HG03571 (cell line): ENCODE measurements around the gene IKZF1.
"Not testable (repeated sequence)": the region's sequence is repeated elsewhere in the genome, so short reads cannot be mapped to it uniquely, and the experiment has no call there.

Source experiments
- ATAC-seq: cut with Tn5 transposase; IDR thresholded peaks from one replicate; pipeline ENCODE4 v1.9.1; 2021; ENCODE audit not compliant: unreplicated experiment

Gene IKZF1

GRCh38 chr7:50332241-50333165 is 28.0 kb downstream of the IKZF1 start:
- ATAC-seq, result no peak

DNA sequence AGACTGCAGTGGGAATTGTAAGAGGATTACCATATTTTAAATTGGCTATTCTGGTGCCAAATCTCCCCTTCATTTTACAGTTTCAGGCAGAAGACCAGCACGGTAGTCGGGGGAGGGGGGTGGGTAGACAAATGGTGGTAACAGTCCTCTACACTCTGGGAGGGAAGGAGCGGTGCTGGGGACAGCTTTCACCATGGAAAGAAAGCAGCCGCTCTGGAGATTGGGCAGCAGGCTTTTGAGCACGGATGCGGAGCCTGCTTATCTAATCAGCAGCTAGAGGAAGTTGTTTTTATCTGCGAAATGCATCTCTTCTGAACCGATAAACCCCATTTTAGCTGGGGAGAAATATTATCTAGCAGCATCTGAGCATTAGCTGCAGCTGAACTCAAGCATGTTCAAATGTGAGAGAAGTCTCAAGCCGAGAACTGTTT is 28.7 kb downstream of the IKZF1 start:
- ATAC-seq, result no peak

GRCh38 chr7:50334341-50334994 is 30.0 kb downstream of the IKZF1 start:
- no peak for ATAC-seq

DNA sequence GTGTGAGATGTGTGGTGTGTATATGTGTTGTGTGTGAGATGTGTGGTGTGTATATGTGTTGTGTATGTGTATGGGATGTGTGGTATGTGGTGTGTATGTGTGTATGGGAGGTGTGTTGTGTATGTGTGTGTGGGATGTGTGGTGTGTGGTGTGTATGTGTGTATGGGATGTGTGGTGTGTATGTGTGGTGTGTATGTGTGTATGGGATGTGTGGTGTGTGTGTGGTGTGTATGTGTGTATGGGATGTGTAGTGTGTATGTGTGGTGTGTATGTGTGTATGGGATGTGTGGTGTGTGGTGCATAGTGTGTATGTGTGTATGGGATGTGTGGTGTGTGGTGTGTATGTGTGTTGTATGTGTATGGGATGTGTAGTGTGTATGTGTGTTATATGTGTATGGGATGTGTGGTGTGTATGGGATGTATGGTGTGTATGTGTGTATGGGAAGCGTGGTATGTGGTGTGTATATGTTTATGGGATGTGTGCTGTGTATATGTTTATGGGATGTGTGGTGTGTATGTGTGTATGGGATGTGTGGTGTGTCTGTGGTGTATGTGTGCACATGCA is 30.8 kb downstream of the IKZF1 start:
- ATAC-seq, result no peak

- ATAC-seq, result peak; percentile 26
These were observed 31.6 kb downstream of the IKZF1 start for GRCh38 chr7:50335795-50336754.

DNA sequence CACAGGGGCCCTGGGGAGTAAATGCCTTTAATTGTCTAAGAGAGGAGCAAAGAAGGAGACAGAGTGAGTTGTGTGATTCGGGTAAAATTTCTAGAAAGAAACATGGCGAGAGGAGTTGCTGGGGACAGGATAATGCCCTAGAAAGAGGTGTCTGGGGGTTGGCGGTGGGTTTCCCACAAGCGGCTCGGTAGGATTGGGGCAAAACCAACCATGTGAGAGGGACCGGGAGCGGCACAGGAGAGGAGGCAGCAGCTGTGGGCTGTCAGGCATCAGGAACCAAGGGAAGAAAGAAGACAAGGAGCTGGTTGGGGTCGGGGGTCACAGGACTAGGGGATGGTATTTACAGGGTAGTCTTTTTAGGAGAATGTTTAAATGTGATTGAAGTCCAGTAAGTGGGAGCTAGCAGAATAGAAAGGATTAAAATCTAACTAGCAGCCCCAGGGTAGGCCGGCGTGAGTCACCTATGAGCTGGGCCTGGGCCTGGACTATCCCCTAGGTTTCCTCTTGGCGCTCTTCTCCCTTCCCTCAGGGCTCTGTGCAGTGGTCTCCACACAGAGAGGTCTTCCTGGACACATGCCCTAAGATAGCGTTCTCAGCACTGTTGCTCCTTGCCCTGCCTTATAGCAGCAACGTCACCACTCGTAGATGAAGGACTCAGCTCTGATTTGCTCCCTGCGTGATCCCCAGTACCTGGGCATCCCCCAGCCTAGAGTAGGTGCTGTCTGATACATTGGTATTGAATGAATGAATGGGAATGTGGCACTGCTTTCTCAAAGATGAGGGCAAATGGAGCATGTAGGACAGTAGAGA is 32.6 kb downstream of the IKZF1 start:
- ATAC-seq, result no peak

- not testable (repeated sequence) for ATAC-seq
These were observed 35.0 kb downstream of the IKZF1 start for GRCh38 chr7:50339472-50339871.

DNA sequence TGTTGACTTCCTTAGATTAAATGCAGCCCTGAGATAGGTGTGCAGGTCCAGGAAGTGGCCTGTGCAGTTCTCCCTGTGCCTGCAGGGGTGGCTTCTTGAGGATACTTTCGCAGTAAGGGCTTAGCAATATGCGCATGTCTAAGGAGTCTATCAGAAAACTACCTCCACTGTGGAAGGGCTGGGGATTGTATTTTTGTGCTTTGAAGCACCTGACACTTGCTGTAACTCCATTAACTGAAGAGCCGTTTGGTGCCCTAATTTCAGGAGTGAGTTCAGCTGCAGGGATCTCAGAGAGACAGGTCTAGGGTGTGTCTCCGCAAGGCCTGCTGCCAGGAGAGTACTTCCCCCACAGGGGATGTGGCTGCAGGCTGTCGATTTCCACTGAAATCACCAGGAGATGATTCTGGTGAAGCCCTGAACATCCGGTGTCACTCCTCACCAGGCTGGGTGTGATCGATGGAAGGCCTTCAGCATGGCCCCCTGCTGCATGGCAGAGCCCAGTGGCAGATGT is 35.5 kb downstream of the IKZF1 start:
- ATAC-seq, result no peak

GRCh38 chr7:50341724-50342123 is 37.2 kb downstream of the IKZF1 start:
- no peak for ATAC-seq

GRCh38 chr7:50342616-50343114 is 38.1 kb downstream of the IKZF1 start:
- no peak for ATAC-seq

- ATAC-seq, result no peak
These were observed 42.3 kb downstream of the IKZF1 start for GRCh38 chr7:50346545-50347497.

GRCh38 chr7:50347693-50348092 is 43.2 kb downstream of the IKZF1 start:
- no peak for ATAC-seq

DNA sequence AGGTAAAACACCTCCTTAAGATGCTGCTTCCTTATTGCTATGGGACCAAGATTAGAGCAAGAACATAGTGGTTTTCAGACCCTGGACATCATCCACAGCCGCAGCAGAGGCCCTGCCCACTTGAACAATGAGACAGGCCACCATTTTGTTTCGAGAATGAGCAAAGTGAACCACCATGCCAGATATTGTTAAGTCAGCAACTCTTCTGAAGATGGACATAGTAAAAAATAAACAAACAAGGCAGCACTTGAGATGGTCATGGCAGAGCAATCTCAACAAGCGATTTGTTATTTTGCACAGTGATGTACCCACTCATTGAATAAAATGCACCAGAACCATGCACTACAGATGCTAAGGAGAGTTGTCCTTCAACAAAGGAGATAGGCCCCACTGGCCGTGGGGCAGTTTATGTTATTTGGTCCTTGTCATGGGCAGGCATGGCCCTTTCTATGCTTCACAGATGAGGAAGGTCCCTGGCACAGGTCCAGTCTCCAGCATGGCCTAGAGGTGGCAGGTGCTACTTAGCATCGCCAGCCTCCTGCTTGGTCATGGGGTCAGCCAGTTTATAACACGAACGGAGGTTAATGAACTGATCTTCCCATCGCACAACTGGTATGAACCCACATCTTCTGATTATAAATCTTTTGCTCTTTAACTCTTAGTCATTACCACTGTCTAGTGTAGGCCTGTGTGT is 44.1 kb downstream of the IKZF1 start:
- no peak for ATAC-seq

DNA sequence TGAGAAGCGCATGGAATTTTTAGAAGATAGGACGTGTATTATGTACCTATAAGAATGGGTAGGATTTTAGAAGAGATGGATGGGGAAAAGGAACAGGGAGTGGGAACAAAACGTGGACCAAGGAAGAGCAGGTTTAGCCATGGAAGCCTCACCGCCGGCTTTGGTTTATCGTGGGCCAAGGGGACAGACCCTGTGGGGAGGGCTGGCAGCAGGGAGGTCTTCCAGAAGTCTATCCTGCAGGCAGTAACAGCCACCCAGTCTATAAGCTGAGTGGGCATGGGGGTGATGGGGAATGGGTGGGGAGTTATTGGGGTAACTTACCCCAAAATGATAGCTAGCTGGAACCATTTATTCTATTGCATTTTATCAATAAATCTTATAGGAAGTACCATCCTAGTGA is 44.9 kb downstream of the IKZF1 start:
- no peak for ATAC-seq

DNA sequence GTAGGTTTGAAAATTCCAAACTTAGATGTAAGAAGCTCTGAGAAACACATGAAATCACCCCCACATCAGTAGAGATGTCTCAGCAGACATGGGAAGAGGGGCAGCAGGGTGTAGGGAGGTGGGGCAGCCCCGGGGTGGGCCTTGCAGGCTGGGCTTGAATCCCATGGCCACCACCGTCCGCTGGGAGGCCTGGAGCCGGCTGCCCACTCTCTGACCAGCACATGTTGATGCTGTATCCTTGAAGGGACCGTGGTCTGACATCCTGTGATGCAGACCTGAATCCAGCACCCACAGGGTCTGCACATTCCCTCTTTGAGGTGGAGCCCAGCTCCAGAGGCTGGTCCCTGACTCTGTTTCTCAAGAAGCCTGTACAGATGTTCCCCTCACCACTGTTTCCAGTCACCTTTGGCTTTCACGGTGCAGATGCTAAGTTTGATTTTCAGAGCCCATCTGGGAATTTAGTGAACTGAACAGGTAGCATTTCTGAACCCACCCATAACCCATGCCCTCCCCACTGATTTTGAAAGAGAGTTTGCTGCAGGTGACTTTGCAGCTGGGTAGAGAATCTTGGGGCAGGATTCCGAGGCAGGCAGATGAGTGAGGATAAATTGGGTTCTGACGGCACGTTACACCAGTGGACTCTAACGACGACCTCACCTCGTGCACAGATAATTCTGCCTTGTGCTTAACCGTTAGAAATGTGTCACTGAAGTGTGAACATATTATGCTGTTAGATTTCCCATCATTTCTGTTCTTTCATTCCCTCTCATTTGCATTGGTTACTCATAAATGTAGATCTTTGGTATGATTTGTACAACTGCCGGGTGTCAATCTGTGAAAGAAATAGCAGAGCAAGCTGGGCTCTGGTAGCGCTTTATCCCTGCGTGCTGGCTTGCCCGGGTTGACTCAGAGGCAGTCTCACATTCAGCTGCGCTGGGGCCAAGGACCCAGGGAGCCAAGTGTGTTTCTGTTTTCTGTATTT is 45.7 kb downstream of the IKZF1 start:
- ATAC-seq, result peak; percentile 78

DNA sequence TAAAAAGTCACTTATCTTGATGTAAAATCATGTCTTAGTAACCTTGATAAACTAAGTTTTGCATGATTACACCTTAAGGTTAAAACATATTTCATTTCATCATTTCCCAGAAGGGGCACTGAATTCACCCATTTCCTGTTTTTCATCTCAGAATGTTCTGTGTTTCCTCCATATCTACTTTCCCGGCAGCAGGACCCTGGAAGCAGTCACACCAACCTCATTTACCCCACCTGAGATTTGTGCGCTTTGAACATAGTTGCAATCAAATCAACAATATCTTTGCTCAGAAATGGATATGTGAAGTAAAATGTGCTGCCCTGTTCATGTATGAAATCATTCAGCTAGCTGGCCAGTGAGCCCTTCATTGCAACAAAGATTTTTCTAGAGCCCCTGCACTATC is 46.8 kb downstream of the IKZF1 start:
- ATAC-seq, result no peak

DNA sequence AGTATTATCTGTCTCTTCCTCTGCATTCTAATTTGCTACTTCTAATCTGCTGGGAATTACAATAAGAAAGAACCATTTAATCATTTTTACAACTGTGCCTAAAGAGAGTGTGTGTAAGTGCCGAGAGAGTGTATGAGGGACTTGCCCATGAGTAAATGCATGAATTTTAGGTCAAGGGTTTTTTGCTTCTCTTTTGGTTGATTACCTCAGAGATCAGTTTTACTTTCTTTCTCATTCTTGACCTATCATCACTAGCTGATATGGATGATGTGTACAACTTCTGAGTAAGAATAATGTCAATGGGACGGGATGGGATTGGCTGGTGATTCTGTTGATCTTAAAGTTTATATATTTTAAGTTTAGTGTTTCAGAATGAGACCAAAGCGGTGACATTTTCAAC is 47.8 kb downstream of the IKZF1 start:
- peak; percentile 74 for ATAC-seq
